ENCODE data around the gene ASTE1.

ASTE1 gene

GRCh38 chr3:130971208-130971607 is 55.4 kb downstream of the ASTE1 start:
- peaks cover 41% of the 10 kb centered on the region for H3K36me3 ChIP-seq (ENCODE audit: low read depth)
- TF ChIP-seq CTCF (IDR thresholded peaks at IDR 0.05; ENCODE audit: poor library complexity, severe bottlenecking): no peak
- H3K27ac ChIP-seq (ENCODE audit: poor library complexity, severe bottlenecking): no peak overlapping the region
- H3K4me1 ChIP-seq (ENCODE audit: insufficient read depth, poor library complexity, severe bottlenecking): peaks cover 14% of the 10 kb centered on the region
- DNase-seq (ENCODE audit: low spot score) (no peak), ATAC-seq (ENCODE audit: low read depth) (no peak)
- H3K4me3 ChIP-seq (ENCODE audit: severe bottlenecking): no peak overlapping the region
- H3K9me3 ChIP-seq (ENCODE audit: severe bottlenecking): no peaks in the 10 kb centered on the region
- no peaks in the 10 kb centered on the region for H3K27me3 ChIP-seq (ENCODE audit: insufficient read depth, poor library complexity, severe bottlenecking)

DNA sequence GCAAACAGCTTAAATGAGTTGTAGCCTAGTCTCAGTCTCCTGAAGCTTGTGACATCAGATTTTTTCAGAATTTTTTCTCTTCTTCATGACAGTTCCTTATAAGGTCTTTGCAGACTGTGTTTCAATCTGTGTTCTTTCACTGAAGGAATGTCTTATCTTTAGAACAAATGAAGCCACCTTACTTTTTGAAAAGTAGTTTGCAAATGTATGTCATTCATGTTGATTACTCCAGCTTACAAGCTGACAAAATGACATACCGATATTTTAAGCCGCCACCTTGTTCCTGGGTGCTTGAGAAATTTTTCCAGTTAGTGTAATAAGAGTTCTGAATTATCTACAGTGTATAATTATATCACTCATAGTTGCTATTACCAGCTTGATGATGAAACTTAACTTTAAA is 57.0 kb downstream of the ASTE1 start:
- H3K4me1 ChIP-seq (ENCODE audit: insufficient read depth, poor library complexity, severe bottlenecking): peaks cover 1% of the 10 kb centered on the region
- H3K27ac ChIP-seq (ENCODE audit: poor library complexity, severe bottlenecking): no peak overlapping the region
- no peak for TF ChIP-seq CTCF (IDR thresholded peaks at IDR 0.05; ENCODE audit: poor library complexity, severe bottlenecking)

GRCh38 chr3:130968221-130968620 is 58.4 kb downstream of the ASTE1 start:
- no peak for TF ChIP-seq CTCF (IDR thresholded peaks at IDR 0.05; ENCODE audit: poor library complexity, severe bottlenecking)
- ATAC-seq (ENCODE audit: low read depth) (no peak), DNase-seq (ENCODE audit: low spot score) (no peak)
- H3K9me3 ChIP-seq (ENCODE audit: severe bottlenecking): no peaks in the 10 kb centered on the region
- H3K27me3 ChIP-seq (ENCODE audit: insufficient read depth, poor library complexity, severe bottlenecking): peaks cover 3% of the 10 kb centered on the region
- H3K4me3 ChIP-seq (ENCODE audit: severe bottlenecking): no peak overlapping the region
- no peak overlapping the region for H3K27ac ChIP-seq (ENCODE audit: poor library complexity, severe bottlenecking)
- peaks cover 13% of the 10 kb centered on the region for H3K4me1 ChIP-seq (ENCODE audit: insufficient read depth, poor library complexity, severe bottlenecking)
- H3K36me3 ChIP-seq (ENCODE audit: low read depth): peaks cover 57% of the 10 kb centered on the region

More for the DNA sequence above, 57.0 kb downstream of the ASTE1 start:
- DNase-seq (ENCODE audit: low spot score): no peak
- H3K9me3 ChIP-seq (ENCODE audit: severe bottlenecking): no peaks in the 10 kb centered on the region
- ATAC-seq (ENCODE audit: low read depth): no peak
- no peak overlapping the region for H3K4me3 ChIP-seq (ENCODE audit: severe bottlenecking)
- H3K36me3 ChIP-seq (ENCODE audit: low read depth): peaks cover 51% of the 10 kb centered on the region
- H3K27me3 ChIP-seq (ENCODE audit: insufficient read depth, poor library complexity, severe bottlenecking): no peaks in the 10 kb centered on the region

GRCh38 chr3:130967281-130967680 is 59.3 kb downstream of the ASTE1 start:
- Histone ChIP-seq H3K27me3 (ENCODE audit: insufficient read depth, poor library complexity, severe bottlenecking) (peaks cover 3% of the 10 kb centered on the region), H3K9me3 (ENCODE audit: severe bottlenecking) (no peaks in the 10 kb centered on the region), H3K4me1 (ENCODE audit: insufficient read depth, poor library complexity, severe bottlenecking) (peaks cover 19% of the 10 kb centered on the region), H3K4me3 (ENCODE audit: severe bottlenecking) (no peak overlapping the region), H3K27ac (ENCODE audit: poor library complexity, severe bottlenecking) (no peak overlapping the region), H3K36me3 (ENCODE audit: low read depth) (peaks cover 52% of the 10 kb centered on the region)
- no peak for DNase-seq (ENCODE audit: low spot score)
- no peak for ATAC-seq (ENCODE audit: low read depth)
- no peak for TF ChIP-seq CTCF (IDR thresholded peaks at IDR 0.05; ENCODE audit: poor library complexity, severe bottlenecking)

DNA sequence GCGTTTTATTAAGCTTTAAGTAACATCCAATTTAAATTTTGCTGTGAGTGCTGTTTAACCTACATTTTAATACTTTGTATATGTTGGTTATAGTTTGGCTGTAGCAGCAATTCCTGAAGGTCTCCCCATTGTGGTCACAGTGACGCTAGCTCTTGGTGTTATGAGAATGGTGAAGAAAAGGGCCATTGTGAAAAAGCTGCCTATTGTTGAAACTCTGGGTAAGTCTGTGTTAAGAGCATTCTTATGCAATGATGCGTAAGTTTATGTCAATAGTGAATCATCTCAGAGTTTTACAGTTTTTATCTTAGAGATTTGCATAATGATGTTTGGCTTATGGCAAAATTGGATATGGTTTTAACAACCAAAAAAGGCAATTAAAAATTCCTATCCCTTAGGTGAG is 62.7 kb downstream of the ASTE1 start:
- Histone ChIP-seq H3K4me1 (ENCODE audit: insufficient read depth, poor library complexity, severe bottlenecking) (peaks cover 19% of the 10 kb centered on the region), H3K4me3 (ENCODE audit: severe bottlenecking) (no peak overlapping the region), H3K36me3 (ENCODE audit: low read depth) (peaks cover 68% of the 10 kb centered on the region), H3K27me3 (ENCODE audit: insufficient read depth, poor library complexity, severe bottlenecking) (peaks cover 3% of the 10 kb centered on the region), H3K27ac (ENCODE audit: poor library complexity, severe bottlenecking) (peak overlapping the region; percentile 80), H3K9me3 (ENCODE audit: severe bottlenecking) (no peaks in the 10 kb centered on the region)
- DNase-seq (ENCODE audit: low spot score) (no peak), ATAC-seq (ENCODE audit: low read depth) (peak; percentile 99)
- TF ChIP-seq CTCF (IDR thresholded peaks at IDR 0.05; ENCODE audit: poor library complexity, severe bottlenecking): no peak
